Endothelial cell (in vitro differentiated cells): ENCODE results near the gene BCL11A. TPM values are rescaled to one million over a fixed set of nuclear protein-coding genes. Genes with fewer than 3 reads are reported as not detected.

Experiments used
- DNase-seq: peaks from one replicate; pipeline ENCODE4 v3.0.0; 2021; ENCODE audit warnings: low spot score
- H3K27ac Mint-ChIP-seq: one replicate; pipeline ENCODE4 v1.8.0; 2021; ENCODE audit warnings: mixed read lengths, inconsistent platforms; ENCODE audit not compliant: unreplicated experiment
- H3K27me3 Mint-ChIP-seq: one replicate; pipeline ENCODE4 v1.8.0; 2021; ENCODE audit warnings: mild to moderate bottlenecking, moderate library complexity, mixed read lengths, inconsistent platforms; ENCODE audit not compliant: unreplicated experiment
- H3K36me3 Mint-ChIP-seq: one replicate; pipeline ENCODE4 v1.8.0; 2021; ENCODE audit warnings: mild to moderate bottlenecking, low read depth, mixed read lengths, inconsistent platforms; ENCODE audit not compliant: unreplicated experiment
- H3K4me1 Mint-ChIP-seq: one replicate; pipeline ENCODE4 v1.8.0; 2021; ENCODE audit warnings: mild to moderate bottlenecking, mixed read lengths, inconsistent platforms; ENCODE audit not compliant: unreplicated experiment
- H3K4me3 Mint-ChIP-seq: one replicate; pipeline ENCODE4 v1.8.0; 2021; ENCODE audit warnings: mild to moderate bottlenecking, mixed read lengths, inconsistent platforms; ENCODE audit not compliant: unreplicated experiment
- H3K9me3 Mint-ChIP-seq: one replicate; pipeline ENCODE4 v1.8.0; 2021; ENCODE audit warnings: mixed read lengths, inconsistent platforms; ENCODE audit not compliant: unreplicated experiment
- total RNA-seq: library from RNA; stranded (reverse); fragmentation: NEBNext Ultra II Directional; extraction: Animal tissue kit (Norgen Biotek cat#: 25700); gene quantifications from one replicate; pipeline ENCODE4 v1.2.1, GENCODE V29; 2021; ENCODE audit not compliant: unreplicated experiment
- TF ChIP-seq, protein P1 (sequence below): fragments of 200-600 bp; sonication (generic); IDR thresholded peaks from one replicate; pipeline ENCODE4 v1.5.0; 2021; ENCODE audit warnings: antibody characterized with exemption; ENCODE audit not compliant: unreplicated experiment

The BCL11A gene
- total RNA-seq, 1 donor from 2014 or later = 9.6 TPM

DNA sequence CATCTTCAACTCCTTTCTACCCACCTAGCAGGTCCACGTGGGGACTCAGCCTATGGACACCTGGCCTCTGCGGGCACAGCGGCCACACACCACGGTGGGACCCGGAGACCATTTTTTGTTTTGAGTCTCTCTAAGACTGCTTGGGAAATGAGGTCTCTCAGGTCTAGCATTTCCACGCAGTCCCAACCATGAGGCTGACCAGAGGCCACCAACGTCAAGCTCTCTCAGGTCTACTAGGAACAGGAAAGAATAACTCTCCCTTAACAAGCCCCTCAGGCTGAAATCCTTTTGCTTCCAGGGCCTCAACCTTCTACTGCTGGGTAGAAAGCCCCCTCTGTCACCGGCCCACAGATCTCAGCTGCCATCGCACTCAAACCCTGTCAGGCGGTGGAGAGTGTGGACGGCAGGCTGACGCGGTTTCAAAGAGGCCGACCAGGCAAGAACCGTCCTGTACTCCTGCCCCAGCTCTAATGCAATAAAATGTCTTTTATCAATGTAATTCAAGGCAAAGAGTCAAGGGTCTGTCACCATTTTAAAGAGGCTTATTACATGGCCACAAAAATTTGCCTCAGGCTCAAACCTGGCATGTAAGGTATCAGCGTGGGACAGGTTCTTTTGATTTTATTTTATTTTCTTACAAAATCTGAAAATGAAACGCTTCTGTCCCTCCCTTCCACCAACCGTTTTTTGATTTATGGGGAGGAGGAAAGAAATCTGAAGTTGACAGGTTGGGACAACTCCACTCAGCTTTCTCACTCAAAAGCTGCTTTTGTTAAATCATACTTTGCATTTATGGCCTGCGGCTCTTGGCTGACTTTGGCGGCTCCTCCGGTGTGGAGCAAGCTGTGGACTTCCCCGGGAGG, 74.0 kb downstream of the BCL11A start:
- Mint-ChIP-seq H3K27ac (no peak overlapping the region), H3K36me3 (no peaks in the 10 kb centered on the region), H3K27me3 (peaks cover 5% of the 10 kb centered on the region), H3K4me3 (no peak overlapping the region), H3K4me1 (peaks cover 32% of the 10 kb centered on the region), H3K9me3 (no peaks in the 10 kb centered on the region)
- TF ChIP-seq, protein P1, sequence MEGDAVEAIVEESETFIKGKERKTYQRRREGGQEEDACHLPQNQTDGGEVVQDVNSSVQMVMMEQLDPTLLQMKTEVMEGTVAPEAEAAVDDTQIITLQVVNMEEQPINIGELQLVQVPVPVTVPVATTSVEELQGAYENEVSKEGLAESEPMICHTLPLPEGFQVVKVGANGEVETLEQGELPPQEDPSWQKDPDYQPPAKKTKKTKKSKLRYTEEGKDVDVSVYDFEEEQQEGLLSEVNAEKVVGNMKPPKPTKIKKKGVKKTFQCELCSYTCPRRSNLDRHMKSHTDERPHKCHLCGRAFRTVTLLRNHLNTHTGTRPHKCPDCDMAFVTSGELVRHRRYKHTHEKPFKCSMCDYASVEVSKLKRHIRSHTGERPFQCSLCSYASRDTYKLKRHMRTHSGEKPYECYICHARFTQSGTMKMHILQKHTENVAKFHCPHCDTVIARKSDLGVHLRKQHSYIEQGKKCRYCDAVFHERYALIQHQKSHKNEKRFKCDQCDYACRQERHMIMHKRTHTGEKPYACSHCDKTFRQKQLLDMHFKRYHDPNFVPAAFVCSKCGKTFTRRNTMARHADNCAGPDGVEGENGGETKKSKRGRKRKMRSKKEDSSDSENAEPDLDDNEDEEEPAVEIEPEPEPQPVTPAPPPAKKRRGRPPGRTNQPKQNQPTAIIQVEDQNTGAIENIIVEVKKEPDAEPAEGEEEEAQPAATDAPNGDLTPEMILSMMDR = no peak
- no peak for DNase-seq

DNA sequence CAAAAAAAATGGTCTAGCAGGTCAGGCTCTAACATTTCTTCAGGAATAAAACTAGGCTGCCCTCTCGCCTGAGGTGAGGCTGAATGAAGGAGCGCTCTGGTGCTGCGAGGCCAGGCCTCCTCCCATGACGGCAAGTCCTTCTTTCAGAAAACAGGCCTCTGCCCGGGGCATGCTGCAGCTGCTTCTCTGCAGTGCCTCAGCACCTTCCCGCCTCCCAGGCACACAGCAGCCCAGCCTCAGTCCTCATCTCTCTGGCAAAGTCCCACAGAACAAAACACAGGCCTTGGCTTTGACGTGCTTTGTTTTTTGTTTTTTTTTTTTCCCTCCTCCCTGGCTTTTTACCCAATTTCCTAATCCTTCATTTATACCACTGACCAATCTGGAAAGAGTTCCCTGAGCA, 74.8 kb downstream of the BCL11A start:
- Mint-ChIP-seq H3K36me3 (no peaks in the 10 kb centered on the region), H3K27ac (no peak overlapping the region), H3K4me1 (peaks cover 24% of the 10 kb centered on the region), H3K4me3 (no peak overlapping the region), H3K9me3 (no peaks in the 10 kb centered on the region), H3K27me3 (peaks cover 3% of the 10 kb centered on the region)
- DNase-seq = no peak
- TF ChIP-seq, protein P1 = no peak

DNA sequence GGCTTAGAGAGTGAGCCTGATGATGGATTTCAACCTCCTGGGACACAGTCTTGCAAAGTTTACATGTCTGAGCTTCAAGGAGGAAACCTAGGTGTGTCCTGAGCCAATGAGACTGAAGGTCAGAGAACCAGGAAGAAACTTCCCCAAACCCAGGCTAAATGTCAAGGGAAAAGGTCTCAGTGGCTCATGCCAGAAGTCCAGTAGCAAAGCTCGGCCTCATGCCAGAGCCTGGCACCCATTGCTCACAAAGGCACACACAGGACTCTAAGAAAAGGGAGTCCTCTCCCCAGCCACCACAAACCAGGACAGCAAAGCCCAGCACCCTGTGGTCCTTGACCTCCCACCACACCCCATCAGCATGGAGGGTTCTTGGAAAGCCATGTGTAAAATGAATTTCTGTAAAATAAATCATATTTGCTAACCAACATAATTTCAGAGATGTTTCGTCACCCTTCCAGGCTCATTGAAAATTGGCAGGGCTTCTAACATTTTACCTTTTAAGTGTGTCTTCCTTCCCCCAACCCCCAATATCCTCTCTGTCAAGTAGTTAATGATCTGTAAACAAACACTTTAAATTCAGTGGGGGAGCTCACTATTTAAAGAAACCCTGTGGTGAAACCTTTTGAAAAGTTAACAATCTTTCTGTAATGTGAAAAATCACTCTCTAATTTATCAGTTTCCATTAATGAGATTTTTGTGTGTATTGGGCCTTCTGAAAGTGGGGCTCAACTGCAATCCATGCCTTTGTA, 77.1 kb downstream of the BCL11A start:
- Mint-ChIP-seq H3K27ac (no peak overlapping the region), H3K27me3 (peaks cover 1% of the 10 kb centered on the region), H3K4me1 (peaks cover 18% of the 10 kb centered on the region), H3K4me3 (no peak overlapping the region), H3K36me3 (no peaks in the 10 kb centered on the region), H3K9me3 (no peaks in the 10 kb centered on the region)
- TF ChIP-seq, protein P1 = no peak
- DNase-seq = no peak

DNA sequence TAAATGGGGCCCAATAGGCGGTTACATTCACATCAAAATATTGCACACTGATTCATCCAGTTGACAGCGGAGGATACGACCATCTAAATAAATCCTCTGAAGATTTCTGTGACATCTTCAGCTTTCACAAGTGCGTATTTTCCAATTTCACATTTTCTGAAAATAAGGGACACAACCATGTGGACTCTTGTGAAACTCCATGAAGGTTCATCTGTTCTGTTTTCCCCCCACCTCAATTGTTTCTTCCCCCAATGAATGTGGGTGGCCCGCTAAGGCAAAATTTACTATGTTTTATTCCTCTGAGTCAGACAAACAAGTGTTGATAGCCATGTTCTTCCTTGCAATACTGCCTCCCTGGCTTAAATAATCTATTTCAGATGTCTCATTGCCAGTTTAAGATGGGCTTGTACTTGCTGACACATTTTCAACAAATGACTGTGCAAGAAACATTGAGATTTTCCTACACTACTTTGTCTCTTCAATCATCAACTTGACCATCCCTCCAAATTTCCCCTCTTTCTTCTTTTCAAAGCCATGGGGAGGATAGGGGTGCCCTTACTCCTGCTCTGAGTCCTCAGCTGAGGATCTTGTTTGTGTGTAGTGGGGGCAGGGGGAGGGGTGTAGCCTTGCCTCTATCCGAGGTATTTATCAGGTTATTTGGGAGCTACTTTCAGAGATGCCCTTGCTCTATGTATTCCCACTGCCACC, 78.2 kb downstream of the BCL11A start:
- no peaks in the 10 kb centered on the region for H3K9me3 Mint-ChIP-seq
- H3K27ac Mint-ChIP-seq = no peak overlapping the region
- TF ChIP-seq, protein P1 = no peak
- no peak for DNase-seq
- peaks cover 21% of the 10 kb centered on the region for H3K4me1 Mint-ChIP-seq
- no peaks in the 10 kb centered on the region for H3K36me3 Mint-ChIP-seq
- no peak overlapping the region for H3K4me3 Mint-ChIP-seq
- H3K27me3 Mint-ChIP-seq = peaks cover 1% of the 10 kb centered on the region
